DND-41 (cell line): Measurements from ENCODE around the gene MYADM.
"Not testable (repeated sequence)": the region's sequence is repeated elsewhere in the genome, so short reads cannot be mapped to it uniquely, and the experiment has no call there.

Source experiments
- ATAC-seq: fragments of 200-7000 bp; cut with Tn5 transposase; 3 replicates; pipeline ENCODE4 v1.9.1; 2021; ENCODE audit warnings: low read depth; ENCODE audit not compliant: insufficient read depth
- DNase-seq: peaks from one replicate; pipeline ENCODE4 v3.0.0-alpha.2; 2020
- H2AFZ ChIP-seq: 2 replicates; pipeline ENCODE4 v1.6.0; 2012; ENCODE audit warnings: low read depth, low read length
- H3K27ac ChIP-seq: 2 replicates; pipeline ENCODE4 v1.5.1; 2012; ENCODE audit warnings: low read length, inconsistent platforms
- H3K27me3 ChIP-seq: fragments of 200-600 bp; sonication (generic); 2 replicates; pipeline ENCODE4 v1.6.0; 2012; ENCODE audit warnings: low read length, mild to moderate bottlenecking, inconsistent platforms; ENCODE audit not compliant: insufficient read depth, poor library complexity
- H3K36me3 ChIP-seq: 2 replicates; pipeline ENCODE4 v1.5.1; 2012; ENCODE audit warnings: low read length, inconsistent platforms; ENCODE audit not compliant: insufficient read depth
- H3K4me1 ChIP-seq: 2 replicates; pipeline ENCODE4 v1.5.1; 2012; ENCODE audit warnings: mild to moderate bottlenecking, low read length; ENCODE audit not compliant: insufficient read depth
- H3K4me2 ChIP-seq: 2 replicates; pipeline ENCODE4 v1.6.0; 2012; ENCODE audit warnings: mild to moderate bottlenecking, moderate library complexity, low read length, inconsistent platforms; ENCODE audit not compliant: insufficient read depth
- H3K4me3 ChIP-seq, 2 experiments: fragments of 200-600 bp in 1 of 2; shearing (Covaris generic) in 1 of 2; 2 replicates each; pipeline ENCODE4 v1.5.1; 2012 to 2016; ENCODE audit warnings: inconsistent platforms in 2 of 2, low read length in 2 of 2, mild to moderate bottlenecking in 2 of 2, low read depth in 1 of 2, moderate library complexity in 1 of 2
- H3K79me2 ChIP-seq: 2 replicates; pipeline ENCODE4 v1.6.0; 2012; ENCODE audit warnings: low read length, inconsistent platforms; ENCODE audit not compliant: insufficient read depth
- H3K9ac ChIP-seq: 2 replicates; pipeline ENCODE4 v1.6.0; 2012; ENCODE audit warnings: low read depth, mild to moderate bottlenecking, inconsistent platforms, low read length, moderate library complexity
- H3K9me3 ChIP-seq: 2 replicates; pipeline ENCODE4 v1.5.1; 2012; ENCODE audit warnings: low read length, moderate library complexity, mild to moderate bottlenecking, inconsistent platforms; ENCODE audit not compliant: insufficient read depth, severe bottlenecking
- H4K20me1 ChIP-seq: 2 replicates; pipeline ENCODE4 v1.6.0; 2012; ENCODE audit warnings: low read length; ENCODE audit not compliant: insufficient read depth
- CTCF ChIP-seq: IDR thresholded peaks from 2 replicates; pipeline ENCODE4 v1.5.1; 2012; ENCODE audit warnings: borderline replicate concordance, low read length, moderate library complexity, mild to moderate bottlenecking; ENCODE audit not compliant: poor library complexity, severe bottlenecking; ENCODE audit errors: extremely low read depth
- EZH2 ChIP-seq: IDR thresholded peaks from 3 replicates; pipeline ENCODE4 v1.6.1; 2012; ENCODE audit warnings: borderline replicate concordance, low read depth, mild to moderate bottlenecking, moderate library complexity, low read length, inconsistent platforms; ENCODE audit not compliant: severe bottlenecking

MYADM gene

GRCh38 chr19:53828531-53828930, 39.2 kb upstream of the MYADM start:
- Histone ChIP-seq H3K4me1 (no peaks in the 10 kb centered on the region), H3K79me2 (no peaks in the 10 kb centered on the region), H3K27ac (no peak overlapping the region), H3K9me3 (no peaks in the 10 kb centered on the region), H3K4me2 (no peak overlapping the region), H3K36me3 (no peaks in the 10 kb centered on the region), H3K9ac (no peak overlapping the region), H3K4me3 (no peak overlapping the region), H4K20me1 (no peaks in the 10 kb centered on the region), H2AFZ (no peak overlapping the region), H3K27me3 (no peaks in the 10 kb centered on the region)
- no peak for TF ChIP-seq CTCF
- no peak for TF ChIP-seq EZH2
- ATAC-seq (no peak), DNase-seq (no peak)

GRCh38 chr19:53832861-53833260, 34.8 kb upstream of the MYADM start:
- not testable (repeated sequence) for H3K79me2 ChIP-seq, H4K20me1 ChIP-seq, H3K4me1 ChIP-seq, H2AFZ ChIP-seq, H3K4me3 ChIP-seq, H3K27ac ChIP-seq, H3K27me3 ChIP-seq, H3K9me3 ChIP-seq, H3K9ac ChIP-seq, H3K4me2 ChIP-seq, DNase-seq, H3K36me3 ChIP-seq, ATAC-seq

- ATAC-seq, H3K4me2 ChIP-seq, H2AFZ ChIP-seq, H3K9ac ChIP-seq, H3K36me3 ChIP-seq, H3K4me1 ChIP-seq, H3K27ac ChIP-seq, DNase-seq, H3K27me3 ChIP-seq, H3K9me3 ChIP-seq, H4K20me1 ChIP-seq, H3K4me3 ChIP-seq, H3K79me2 ChIP-seq: not testable (repeated sequence)
Measured at GRCh38 chr19:53838446-53838845, 29.2 kb upstream of the MYADM start.

- not testable (repeated sequence) for H3K9ac ChIP-seq, H3K9me3 ChIP-seq, H3K27ac ChIP-seq, ATAC-seq, H3K79me2 ChIP-seq, H3K36me3 ChIP-seq, H2AFZ ChIP-seq, H3K27me3 ChIP-seq, DNase-seq, H3K4me3 ChIP-seq, H3K4me1 ChIP-seq, H4K20me1 ChIP-seq, H3K4me2 ChIP-seq
Measured at GRCh38 chr19:53840241-53840640, 27.4 kb upstream of the MYADM start.

- not testable (repeated sequence) for H3K9ac ChIP-seq, H3K9me3 ChIP-seq, H3K4me1 ChIP-seq, H3K4me2 ChIP-seq, H2AFZ ChIP-seq, H3K79me2 ChIP-seq, H4K20me1 ChIP-seq, ATAC-seq, H3K27me3 ChIP-seq, H3K27ac ChIP-seq, DNase-seq, H3K36me3 ChIP-seq, H3K4me3 ChIP-seq
Measured at GRCh38 chr19:53840914-53841313, 26.8 kb upstream of the MYADM start.
